Brain microvascular endothelial cell (primary cell): ENCODE data around the gene NTN4.
A peak's percentile ranks its signal among the peaks of the same experiment; 100 is the strongest.
"Not testable (repeated sequence)": the region's sequence is repeated elsewhere in the genome, so short reads cannot be mapped to it uniquely, and the experiment has no call there.

Experiments
- DNase-seq: peaks from one replicate; pipeline ENCODE4 v3.0.0-alpha.2; 2020
- H3K27ac ChIP-seq: fragments of 250-450 bp; sonication (Bioruptor Pico); 2 replicates; pipeline ENCODE4 v1.5.1; 2020; ENCODE audit warnings: mild to moderate bottlenecking, moderate library complexity
- H3K27me3 ChIP-seq: fragments of 250-450 bp; sonication (Bioruptor Pico); replicated peaks from 2 replicates; pipeline ENCODE4 v1.5.1; 2020; ENCODE audit warnings: mild to moderate bottlenecking
- H3K36me3 ChIP-seq: fragments of 250-450 bp; sonication (Bioruptor Pico); replicated peaks from 2 replicates; pipeline ENCODE4 v1.5.1; 2020; ENCODE audit warnings: mild to moderate bottlenecking
- H3K4me3 ChIP-seq: 2 replicates; pipeline ENCODE4 v1.5.1; 2011; ENCODE audit warnings: low read depth, mild to moderate bottlenecking, control low read depth, low read length, moderate library complexity
- CTCF ChIP-seq: IDR thresholded peaks from 2 replicates; pipeline ENCODE4 v1.5.1; 2011; ENCODE audit warnings: low read depth, mild to moderate bottlenecking, moderate library complexity, low read length, control low read depth, inconsistent platforms; ENCODE audit errors: missing control alignments
- in situ Hi-C: cut with HindIII; loops from 2 replicates; pipeline ENCODE4 v1.10.0; 2017; ENCODE audit warnings: low sequenced_read_pairs, low pct_ligation_motif_present

NTN4 gene

GRCh38 chr12:95789126-95790032 lies 1.2 kb downstream of the NTN4 start:
- Histone ChIP-seq H3K27ac (peak overlapping the region; percentile 80), H3K4me3 (peak overlapping the region; percentile 75), H3K27me3 (no peaks in the 10 kb centered on the region), H3K36me3 (no peaks in the 10 kb centered on the region)
- in situ Hi-C loops, result no loop called here
- peak; percentile 48 for DNase-seq
- peak; percentile 25 for TF ChIP-seq CTCF

GRCh38 chr12:95788637-95789036 lies 1.9 kb downstream of the NTN4 start:
- TF ChIP-seq CTCF, result no peak
- peak overlapping the region; percentile 80 for H3K27ac ChIP-seq
- no peaks in the 10 kb centered on the region for H3K27me3 ChIP-seq
- peak overlapping the region; percentile 75 for H3K4me3 ChIP-seq
- in situ Hi-C loops, result no loop called here
- DNase-seq, result no peak
- peaks cover 5% of the 10 kb centered on the region for H3K36me3 ChIP-seq

GRCh38 chr12:95787274-95787818 lies 3.2 kb downstream of the NTN4 start:
- no peaks in the 10 kb centered on the region for H3K27me3 ChIP-seq
- in situ Hi-C loops, result no loop called here
- DNase-seq, result no peak
- no peak overlapping the region for H3K4me3 ChIP-seq
- peaks cover 15% of the 10 kb centered on the region for H3K36me3 ChIP-seq
- no peak for TF ChIP-seq CTCF
- no peak overlapping the region for H3K27ac ChIP-seq

- in situ Hi-C loops, result no loop called here
- no peak overlapping the region for H3K27ac ChIP-seq
- H3K36me3 ChIP-seq, result peaks cover 18% of the 10 kb centered on the region
- DNase-seq, result no peak
- TF ChIP-seq CTCF, result no peak
- H3K4me3 ChIP-seq, result no peak overlapping the region
- no peaks in the 10 kb centered on the region for H3K27me3 ChIP-seq
These were observed 5.6 kb downstream of the NTN4 start for GRCh38 chr12:95784915-95785314.

- Histone ChIP-seq H3K36me3 (peaks cover 18% of the 10 kb centered on the region), H3K27ac (peak overlapping the region; percentile 33), H3K27me3 (no peaks in the 10 kb centered on the region), H3K4me3 (no peak overlapping the region)
- no peak for TF ChIP-seq CTCF
- in situ Hi-C loops, result no loop called here
- DNase-seq, result peak; percentile 64
These were observed 6.3 kb downstream of the NTN4 start for GRCh38 chr12:95784286-95784685.

GRCh38 chr12:95775466-95775865 lies 15.1 kb downstream of the NTN4 start:
- in situ Hi-C loops, H3K27ac ChIP-seq, H3K36me3 ChIP-seq, H3K4me3 ChIP-seq, H3K27me3 ChIP-seq, DNase-seq: not testable (repeated sequence)
